ENCODE data around the gene CCDC154.

Gene CCDC154

GRCh38 chr16:1398826-1399581, 45.4 kb downstream of the CCDC154 start:
- no peaks in the 10 kb centered on the region for H3K4me1 ChIP-seq (ENCODE audit: control insufficient read depth, low read depth, low read length)
- H3K36me3 ChIP-seq (ENCODE audit: control insufficient read depth, low read depth, low read length) = peaks cover 12% of the 10 kb centered on the region
- no peak overlapping the region for H3K9ac ChIP-seq (ENCODE audit: low read length)

GRCh38 chr16:1398351-1398750, 46.0 kb downstream of the CCDC154 start:
- no peak overlapping the region for H3K9ac ChIP-seq (ENCODE audit: low read length)
- H3K4me3 ChIP-seq (ENCODE audit: low read length) = no peak overlapping the region
- H3K27me3 ChIP-seq (ENCODE audit: control insufficient read depth, insufficient read depth, low read length) = no peaks in the 10 kb centered on the region
- H3K27ac ChIP-seq (ENCODE audit: low read length) = no peak overlapping the region
- no peaks in the 10 kb centered on the region for H3K9me3 ChIP-seq (ENCODE audit: control insufficient read depth, low read depth, low read length)
- no peaks in the 10 kb centered on the region for H3K4me1 ChIP-seq (ENCODE audit: control insufficient read depth, low read depth, low read length)
- H3K36me3 ChIP-seq (ENCODE audit: control insufficient read depth, low read depth, low read length) = peaks cover 12% of the 10 kb centered on the region

More at GRCh38 chr16:1398826-1399581, 45.4 kb downstream of the CCDC154 start:
- Histone ChIP-seq H3K27me3 (ENCODE audit: control insufficient read depth, insufficient read depth, low read length) (no peaks in the 10 kb centered on the region), H3K4me3 (ENCODE audit: low read length) (no peak overlapping the region), H3K27ac (ENCODE audit: low read length) (no peak overlapping the region), H3K9me3 (ENCODE audit: control insufficient read depth, low read depth, low read length) (no peaks in the 10 kb centered on the region)

GRCh38 chr16:1397779-1398178, 46.6 kb downstream of the CCDC154 start:
- Histone ChIP-seq H3K4me1 (ENCODE audit: control insufficient read depth, low read depth, low read length) (no peaks in the 10 kb centered on the region), H3K27me3 (ENCODE audit: control insufficient read depth, insufficient read depth, low read length) (no peaks in the 10 kb centered on the region), H3K27ac (ENCODE audit: low read length) (no peak overlapping the region), H3K9me3 (ENCODE audit: control insufficient read depth, low read depth, low read length) (no peaks in the 10 kb centered on the region), H3K9ac (ENCODE audit: low read length) (no peak overlapping the region), H3K4me3 (ENCODE audit: low read length) (no peak overlapping the region), H3K36me3 (ENCODE audit: control insufficient read depth, low read depth, low read length) (peaks cover 8% of the 10 kb centered on the region)

- H3K27me3 ChIP-seq (ENCODE audit: control insufficient read depth, insufficient read depth, low read length) = no peaks in the 10 kb centered on the region
- H3K9ac ChIP-seq (ENCODE audit: low read length) = no peak overlapping the region
Observed at GRCh38 chr16:1395444-1396031, 48.8 kb downstream of the CCDC154 start.

GRCh38 chr16:1394367-1394951, 49.9 kb downstream of the CCDC154 start:
- Histone ChIP-seq H3K36me3 (ENCODE audit: control insufficient read depth, low read depth, low read length) (no peaks in the 10 kb centered on the region), H3K4me3 (ENCODE audit: low read length) (no peak overlapping the region), H3K27ac (ENCODE audit: low read length) (no peak overlapping the region), H3K9me3 (ENCODE audit: control insufficient read depth, low read depth, low read length) (no peaks in the 10 kb centered on the region), H3K27me3 (ENCODE audit: control insufficient read depth, insufficient read depth, low read length) (no peaks in the 10 kb centered on the region), H3K4me1 (ENCODE audit: control insufficient read depth, low read depth, low read length) (no peaks in the 10 kb centered on the region), H3K9ac (ENCODE audit: low read length) (no peak overlapping the region)

More at GRCh38 chr16:1395444-1396031, 48.8 kb downstream of the CCDC154 start:
- no peaks in the 10 kb centered on the region for H3K4me1 ChIP-seq (ENCODE audit: control insufficient read depth, low read depth, low read length)
- no peak overlapping the region for H3K27ac ChIP-seq (ENCODE audit: low read length)
- H3K36me3 ChIP-seq (ENCODE audit: control insufficient read depth, low read depth, low read length) = no peaks in the 10 kb centered on the region
- no peak overlapping the region for H3K4me3 ChIP-seq (ENCODE audit: low read length)
- H3K9me3 ChIP-seq (ENCODE audit: control insufficient read depth, low read depth, low read length) = no peaks in the 10 kb centered on the region

GRCh38 chr16:1393613-1394176, 50.7 kb downstream of the CCDC154 start:
- H3K9me3 ChIP-seq (ENCODE audit: control insufficient read depth, low read depth, low read length) = no peaks in the 10 kb centered on the region
- no peaks in the 10 kb centered on the region for H3K4me1 ChIP-seq (ENCODE audit: control insufficient read depth, low read depth, low read length)
- no peaks in the 10 kb centered on the region for H3K27me3 ChIP-seq (ENCODE audit: control insufficient read depth, insufficient read depth, low read length)
- no peaks in the 10 kb centered on the region for H3K36me3 ChIP-seq (ENCODE audit: control insufficient read depth, low read depth, low read length)
- no peak overlapping the region for H3K4me3 ChIP-seq (ENCODE audit: low read length)
- H3K27ac ChIP-seq (ENCODE audit: low read length) = no peak overlapping the region
- no peak overlapping the region for H3K9ac ChIP-seq (ENCODE audit: low read length)

- no peak overlapping the region for H3K27ac ChIP-seq (ENCODE audit: low read length)
- H3K4me3 ChIP-seq (ENCODE audit: low read length) = no peak overlapping the region
- H3K36me3 ChIP-seq (ENCODE audit: control insufficient read depth, low read depth, low read length) = no peaks in the 10 kb centered on the region
- no peaks in the 10 kb centered on the region for H3K9me3 ChIP-seq (ENCODE audit: control insufficient read depth, low read depth, low read length)
- H3K4me1 ChIP-seq (ENCODE audit: control insufficient read depth, low read depth, low read length) = no peaks in the 10 kb centered on the region
- no peaks in the 10 kb centered on the region for H3K27me3 ChIP-seq (ENCODE audit: control insufficient read depth, insufficient read depth, low read length)
- no peak overlapping the region for H3K9ac ChIP-seq (ENCODE audit: low read length)
Observed at GRCh38 chr16:1392826-1393225, 51.5 kb downstream of the CCDC154 start.

GRCh38 chr16:1390239-1390779, 54.0 kb downstream of the CCDC154 start:
- Histone ChIP-seq H3K27me3 (ENCODE audit: control insufficient read depth, insufficient read depth, low read length) (no peaks in the 10 kb centered on the region), H3K4me3 (ENCODE audit: low read length) (no peak overlapping the region), H3K27ac (ENCODE audit: low read length) (no peak overlapping the region), H3K36me3 (ENCODE audit: control insufficient read depth, low read depth, low read length) (no peaks in the 10 kb centered on the region), H3K9me3 (ENCODE audit: control insufficient read depth, low read depth, low read length) (no peaks in the 10 kb centered on the region), H3K4me1 (ENCODE audit: control insufficient read depth, low read depth, low read length) (no peaks in the 10 kb centered on the region), H3K9ac (ENCODE audit: low read length) (no peak overlapping the region)

GRCh38 chr16:1389762-1390161, 54.6 kb downstream of the CCDC154 start:
- H3K9me3 ChIP-seq (ENCODE audit: control insufficient read depth, low read depth, low read length) = no peaks in the 10 kb centered on the region
- no peaks in the 10 kb centered on the region for H3K36me3 ChIP-seq (ENCODE audit: control insufficient read depth, low read depth, low read length)
- no peak overlapping the region for H3K9ac ChIP-seq (ENCODE audit: low read length)
- H3K27ac ChIP-seq (ENCODE audit: low read length) = no peak overlapping the region
- H3K27me3 ChIP-seq (ENCODE audit: control insufficient read depth, insufficient read depth, low read length) = no peaks in the 10 kb centered on the region
- no peaks in the 10 kb centered on the region for H3K4me1 ChIP-seq (ENCODE audit: control insufficient read depth, low read depth, low read length)
- no peak overlapping the region for H3K4me3 ChIP-seq (ENCODE audit: low read length)

- no peaks in the 10 kb centered on the region for H3K9me3 ChIP-seq (ENCODE audit: control insufficient read depth, low read depth, low read length)
- H3K4me1 ChIP-seq (ENCODE audit: control insufficient read depth, low read depth, low read length) = no peaks in the 10 kb centered on the region
- no peak overlapping the region for H3K4me3 ChIP-seq (ENCODE audit: low read length)
- H3K27ac ChIP-seq (ENCODE audit: low read length) = no peak overlapping the region
- H3K27me3 ChIP-seq (ENCODE audit: control insufficient read depth, insufficient read depth, low read length) = no peaks in the 10 kb centered on the region
- H3K36me3 ChIP-seq (ENCODE audit: control insufficient read depth, low read depth, low read length) = no peaks in the 10 kb centered on the region
- no peak overlapping the region for H3K9ac ChIP-seq (ENCODE audit: low read length)
Observed at GRCh38 chr16:1387331-1387730, 57.0 kb downstream of the CCDC154 start.

- peaks cover 5% of the 10 kb centered on the region for H3K27me3 ChIP-seq (ENCODE audit: control insufficient read depth, insufficient read depth, low read length)
- H3K9ac ChIP-seq (ENCODE audit: low read length) = no peak overlapping the region
- H3K4me3 ChIP-seq (ENCODE audit: low read length) = no peak overlapping the region
- H3K27ac ChIP-seq (ENCODE audit: low read length) = no peak overlapping the region
- no peaks in the 10 kb centered on the region for H3K36me3 ChIP-seq (ENCODE audit: control insufficient read depth, low read depth, low read length)
- H3K4me1 ChIP-seq (ENCODE audit: control insufficient read depth, low read depth, low read length) = peaks cover 2% of the 10 kb centered on the region
- H3K9me3 ChIP-seq (ENCODE audit: control insufficient read depth, low read depth, low read length) = no peaks in the 10 kb centered on the region
Observed at GRCh38 chr16:1385232-1385631, 59.1 kb downstream of the CCDC154 start.
